Thymus (tissue), 11 donors: ENCODE measurements around the gene APIP. TPM values are rescaled to one million over a fixed set of nuclear protein-coding genes. Genes with fewer than 3 reads are reported as not detected.
A peak's percentile ranks its signal among the peaks of the same experiment; 100 is the strongest.

Source experiments
- DNase-seq, 9 donors: peaks; one replicate each; pipeline ENCODE4 v3.0.0-alpha.2; 2013; ENCODE audit warnings: low spot score in 9 of 9, low read depth in 6 of 9, missing footprints in 1 of 9
- H3K27ac ChIP-seq, 2 donors: one replicate each; pipeline ENCODE4 v1.5.1; 2013; ENCODE audit warnings: control low read depth in 1 of 2, low read depth in 1 of 2, low read length in 1 of 2, mild to moderate bottlenecking in 1 of 2, moderate library complexity in 1 of 2
- H3K27me3 ChIP-seq, 2 donors: one replicate each; pipeline ENCODE4 v1.5.1; 2013; ENCODE audit warnings: low read length in 1 of 2; ENCODE audit not compliant: control insufficient read depth in 2 of 2, insufficient read depth in 1 of 2
- H3K36me3 ChIP-seq, 2 donors: one replicate each; pipeline ENCODE4 v1.5.1; 2013; ENCODE audit warnings: low read length in 1 of 2, mild to moderate bottlenecking in 1 of 2, moderate library complexity in 1 of 2; ENCODE audit not compliant: control insufficient read depth in 2 of 2, insufficient read depth in 2 of 2
- H3K4me1 ChIP-seq, 2 donors: one replicate each; pipeline ENCODE4 v1.5.1; 2013; ENCODE audit warnings: low read length in 2 of 2; ENCODE audit not compliant: control insufficient read depth in 2 of 2, insufficient read depth in 2 of 2
- H3K4me3 ChIP-seq, 2 donors: one replicate each; pipeline ENCODE4 v1.5.1; 2013; ENCODE audit warnings: low read length in 2 of 2, control low read depth in 1 of 2, mild to moderate bottlenecking in 1 of 2
- H3K9me3 ChIP-seq, 2 donors: one replicate each; pipeline ENCODE4 v1.5.1; 2013; ENCODE audit warnings: low read length in 1 of 2, mild to moderate bottlenecking in 1 of 2; ENCODE audit not compliant: control insufficient read depth in 2 of 2, insufficient read depth in 1 of 2
- WGBS: extraction: QIAGEN DNeasy Blood & Tissue Kit; methylation state at CpG from one replicate; pipeline ENCODE4 v1.1.7; 2013; 5-methylcytosine and 5-hydroxymethylcytosine counted together
- polyA plus RNA-seq: library from polyadenylated mRNA; stranded (reverse); fragments of 200-250 nt; gene quantifications from one replicate; pipeline ENCODE4 v1.2.3, GENCODE V29; 2013
- total RNA-seq: library from RNA; stranded (reverse); fragments of 120-200 nt; gene quantifications from one replicate; pipeline ENCODE4 v1.2.4, GENCODE V29; 2013
- donor health status: healthy.

APIP gene
- total and polyA plus RNA-seq, 2 donors = 44.3 to 51.8 TPM

DNA sequence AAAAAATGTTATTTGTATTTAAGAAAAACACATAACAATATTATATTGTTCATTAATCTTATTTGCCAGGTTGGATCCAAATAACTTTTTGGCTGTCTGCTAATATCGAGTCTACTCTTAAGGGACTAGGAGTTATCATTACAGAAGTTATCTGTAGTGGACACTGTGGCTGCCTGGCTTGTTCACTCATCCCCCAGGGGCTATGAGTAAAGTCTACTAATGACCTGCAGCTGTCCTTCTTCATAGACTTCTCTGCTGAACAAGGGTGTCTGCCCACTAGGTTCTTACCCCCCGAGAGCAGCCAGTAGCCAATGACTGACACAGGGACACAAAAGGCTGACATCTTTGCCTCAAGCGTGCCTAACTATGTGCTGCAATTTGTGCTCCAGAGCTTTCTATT is 69.7 kb downstream of the APIP start:
- H3K4me3 ChIP-seq = no peak overlapping the region
- H3K9me3 ChIP-seq = no peaks in the 10 kb centered on the region
- H3K4me1 ChIP-seq = no peaks in the 10 kb centered on the region
- H3K36me3 ChIP-seq = no peaks in the 10 kb centered on the region
- WGBS = 96% methylated on average over 3 of the region's 3 CpGs
- peaks cover 0 to 2% of the 10 kb centered on the region in 2 donors for H3K27me3 ChIP-seq
- DNase-seq = no peak
- H3K27ac ChIP-seq = no peak overlapping the region

DNA sequence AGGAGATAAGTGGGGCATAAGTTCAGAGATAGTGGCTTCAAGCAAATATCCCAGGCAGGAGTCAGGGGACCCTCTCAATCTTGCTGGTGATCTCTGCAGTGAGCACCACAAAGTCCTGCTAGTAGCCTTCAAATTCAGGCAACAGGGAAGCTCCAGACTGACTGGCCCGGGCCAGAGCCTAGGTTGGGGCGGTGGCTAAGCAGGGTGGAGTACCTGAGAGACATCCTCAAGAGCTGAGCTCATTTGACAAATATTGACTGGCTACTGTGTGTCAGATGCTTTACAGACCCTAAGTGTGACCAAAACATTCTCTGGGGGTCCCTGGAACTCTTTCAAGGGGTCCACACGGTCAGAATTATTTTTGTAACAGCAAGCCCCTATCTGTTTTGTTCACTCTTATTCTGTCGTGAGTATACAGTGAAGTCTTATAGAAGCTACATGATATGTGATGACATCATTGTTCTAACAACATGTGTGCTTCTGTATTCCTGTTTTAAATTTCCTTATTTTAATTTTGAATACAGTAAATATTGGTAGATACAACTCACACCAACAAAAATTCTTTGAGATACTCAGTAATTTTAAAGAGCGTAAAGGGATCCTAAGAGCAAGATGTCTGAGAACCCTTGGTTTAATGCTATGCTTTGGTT is 71.6 kb downstream of the APIP start:
- WGBS = 92% methylated on average over 5 of the region's 5 CpGs
- DNase-seq = no peak
- H3K27ac ChIP-seq = no peak overlapping the region
- H3K4me1 ChIP-seq = no peaks in the 10 kb centered on the region
- no peak overlapping the region for H3K4me3 ChIP-seq
- H3K27me3 ChIP-seq = peaks cover 0 to 2% of the 10 kb centered on the region in 2 donors
- H3K9me3 ChIP-seq = no peaks in the 10 kb centered on the region
- H3K36me3 ChIP-seq = no peaks in the 10 kb centered on the region

DNA sequence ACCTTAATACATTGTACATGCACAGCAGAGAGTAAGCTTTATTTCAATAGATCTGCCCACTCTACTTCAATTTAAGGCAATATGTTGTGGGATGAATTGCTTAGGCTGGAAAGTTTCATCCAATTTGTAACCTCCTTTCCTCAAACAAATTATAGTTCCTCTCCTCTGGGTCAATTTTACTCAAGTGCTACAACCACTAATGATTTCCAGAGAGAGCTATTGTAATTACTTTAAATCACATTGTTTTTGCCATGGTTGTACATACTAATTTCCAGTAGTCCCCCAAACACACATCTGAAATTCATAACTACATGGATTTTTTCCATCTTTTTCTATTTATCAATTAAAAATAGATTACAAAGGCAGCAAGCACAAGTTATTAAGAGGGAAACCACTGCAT is 72.9 kb downstream of the APIP start:
- Histone ChIP-seq H3K4me3 (no peak overlapping the region), H3K4me1 (no peaks in the 10 kb centered on the region), H3K36me3 (no peaks in the 10 kb centered on the region), H3K9me3 (no peaks in the 10 kb centered on the region), H3K27ac (no peak overlapping the region), H3K27me3 (peaks cover 0 to 2% of the 10 kb centered on the region in 2 donors)
- DNase-seq = no peak

DNA sequence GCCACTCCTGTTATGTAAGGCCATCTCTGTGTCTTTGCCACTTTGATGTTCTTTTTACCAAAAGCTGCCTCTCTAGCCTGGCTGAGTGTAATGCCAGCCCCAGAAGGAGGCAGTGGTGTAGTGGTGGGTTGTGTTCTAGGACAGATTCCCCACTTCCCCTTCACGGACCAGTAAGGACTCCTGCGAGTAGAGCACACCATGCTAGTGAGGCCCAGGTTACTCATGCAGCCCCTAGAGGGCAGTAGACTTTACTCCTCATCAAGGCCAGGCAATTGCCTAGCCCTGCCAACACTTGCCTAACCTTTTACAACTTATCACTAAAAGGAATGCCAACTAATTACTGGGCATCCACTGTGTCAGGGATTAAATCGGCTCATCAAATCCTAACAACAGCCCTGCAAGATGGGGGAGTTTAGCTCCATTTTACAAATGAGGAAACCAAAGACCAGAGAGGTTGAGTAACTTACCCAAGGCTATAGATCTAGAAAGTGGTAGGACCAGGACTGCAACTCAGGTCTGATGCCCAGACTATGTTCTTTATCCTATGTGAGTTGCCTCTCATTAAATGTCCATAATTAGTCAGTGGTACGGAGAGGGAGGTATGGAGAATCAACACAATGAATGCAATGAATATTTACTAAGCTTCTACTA is 75.3 kb downstream of the APIP start:
- Histone ChIP-seq H3K27ac (no peak overlapping the region), H3K27me3 (peaks cover 0 to 5% of the 10 kb centered on the region in 2 donors), H3K36me3 (no peaks in the 10 kb centered on the region), H3K4me3 (no peak overlapping the region), H3K9me3 (no peaks in the 10 kb centered on the region), H3K4me1 (no peaks in the 10 kb centered on the region)
- peak in 7 of 9 donors; percentile 9 to 61 (median 26) for DNase-seq
- 54% methylated on average over 4 of the region's 4 CpGs for WGBS

DNA sequence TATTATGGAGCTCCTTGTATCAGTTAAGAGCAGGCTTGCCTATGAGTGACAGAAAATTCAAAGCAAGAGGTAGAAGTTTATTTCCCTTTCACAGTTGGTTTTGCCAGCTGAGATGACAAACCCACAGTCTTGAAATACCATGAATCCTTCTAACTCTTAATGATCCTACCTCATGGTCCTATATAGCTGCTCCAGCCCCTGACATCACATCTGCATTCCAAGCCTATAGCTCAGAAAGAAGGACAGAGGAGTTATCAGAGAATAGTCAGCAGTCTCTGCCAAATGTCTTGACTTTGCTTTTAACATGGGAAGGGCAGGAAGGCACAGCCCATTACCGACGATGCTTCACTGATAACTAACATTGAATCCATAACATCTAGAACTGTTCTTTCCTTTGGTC is 76.2 kb downstream of the APIP start:
- no peak for DNase-seq
- H3K36me3 ChIP-seq = no peaks in the 10 kb centered on the region
- peaks cover 0 to 5% of the 10 kb centered on the region in 2 donors for H3K27me3 ChIP-seq
- 99% methylated on average over 2 of the region's 2 CpGs for WGBS
- no peaks in the 10 kb centered on the region for H3K4me1 ChIP-seq
- no peaks in the 10 kb centered on the region for H3K9me3 ChIP-seq
- no peak overlapping the region for H3K4me3 ChIP-seq
- no peak overlapping the region for H3K27ac ChIP-seq

DNA sequence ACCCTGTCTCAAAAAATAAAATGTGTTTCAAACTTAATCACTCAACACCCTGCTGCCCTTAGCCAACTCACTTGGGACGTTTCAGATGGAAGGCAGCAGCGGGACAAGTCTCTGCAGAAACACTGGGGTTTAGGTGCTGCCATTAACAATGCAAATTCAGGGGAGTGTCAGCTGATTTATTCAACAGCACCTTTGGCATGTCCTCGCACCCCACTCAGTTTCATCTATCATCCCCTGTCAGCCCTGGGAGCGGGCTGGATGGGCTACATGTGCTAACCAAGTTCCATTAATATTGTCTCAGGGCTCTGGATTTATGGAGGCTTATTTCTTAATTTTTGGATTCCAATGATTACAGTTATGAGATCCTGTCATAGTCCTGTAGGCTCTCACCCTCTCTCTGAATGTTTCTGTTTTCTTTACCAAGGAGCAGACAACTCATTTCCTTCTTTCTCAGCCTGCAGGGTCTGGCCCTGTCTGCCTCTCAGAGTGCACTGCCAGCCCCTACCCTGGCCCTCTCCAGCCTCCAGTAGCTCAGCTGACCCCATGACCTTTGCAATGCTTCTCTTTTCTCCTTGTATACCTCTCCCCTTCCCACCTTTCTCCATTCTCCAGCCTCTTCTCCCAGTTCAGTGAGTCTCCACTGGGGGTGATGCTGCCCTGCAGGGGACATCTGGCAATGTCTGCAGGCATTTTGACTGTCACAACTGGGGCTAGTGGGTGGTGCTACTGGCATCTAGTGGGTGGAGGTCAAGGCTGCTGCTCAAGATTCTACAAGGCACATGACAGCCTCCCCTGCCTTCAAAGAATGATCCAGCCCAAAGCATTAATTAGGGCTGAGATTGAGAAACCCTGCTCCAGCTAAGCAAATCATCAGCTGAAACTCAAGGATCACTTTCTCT is 79.0 kb downstream of the APIP start:
- no peaks in the 10 kb centered on the region for H3K4me1 ChIP-seq
- no peak for DNase-seq
- no peak overlapping the region for H3K4me3 ChIP-seq
- H3K9me3 ChIP-seq = no peaks in the 10 kb centered on the region
- H3K36me3 ChIP-seq = no peaks in the 10 kb centered on the region
- H3K27ac ChIP-seq = no peak overlapping the region
- H3K27me3 ChIP-seq = peaks cover 0 to 3% of the 10 kb centered on the region in 2 donors
- 87% methylated on average over 4 of the region's 4 CpGs for WGBS

DNA sequence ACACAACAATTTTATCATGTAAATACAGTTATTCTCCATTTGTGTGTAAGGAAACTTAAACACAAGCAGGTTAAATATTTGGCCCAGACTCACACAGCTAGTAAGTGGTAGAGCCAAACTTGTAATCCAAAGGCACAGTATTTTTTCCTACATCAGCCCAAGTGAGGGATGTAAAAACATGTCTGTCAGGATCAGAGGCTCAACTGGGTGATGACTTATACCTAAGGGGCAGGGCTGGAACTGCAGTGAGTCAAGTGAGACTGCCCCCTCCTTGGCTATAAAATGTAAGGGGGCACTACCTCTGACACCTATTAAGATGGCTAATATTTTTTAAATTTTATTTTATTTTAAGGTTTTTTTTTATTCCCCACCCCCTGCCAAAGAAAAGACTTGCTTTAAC is 82.6 kb downstream of the APIP start:
- no peaks in the 10 kb centered on the region for H3K9me3 ChIP-seq
- no peaks in the 10 kb centered on the region for H3K36me3 ChIP-seq
- H3K4me1 ChIP-seq = no peaks in the 10 kb centered on the region
- no peak for DNase-seq
- no peak overlapping the region for H3K4me3 ChIP-seq
- no peak overlapping the region for H3K27ac ChIP-seq
- peaks cover 0 to 3% of the 10 kb centered on the region in 2 donors for H3K27me3 ChIP-seq
